HepG2 (cell line): ENCODE measurements around the gene NCKIPSD. TPM values are rescaled to one million over a fixed set of nuclear protein-coding genes. Genes with fewer than 3 reads are reported as not detected.

Experiments
- ATAC-seq: fragments of 200-7000 bp; cut with Tn5 transposase; 3 replicates; pipeline ENCODE4 v1.9.1; 2020; ENCODE audit warnings: mild to moderate bottlenecking, moderate library complexity
- BruUV-seq: library from RNA; stranded (reverse); fragments of 400-500 nt; replicated peaks from 2 replicates; lab custom pipeline; 2021; lab: Mats Ljungman, UMichigan
- CTCF ChIA-PET: fragments of 300-600 bp; formaldehyde crosslinking; extraction: SDS; loops from one replicate; lab custom pipeline; 2021; ENCODE audit warnings: low total read pairs, inconsistent platforms, low intra/inter-chr PET ratio; lab: Yijun Ruan, JAX
- POLR2A ChIA-PET: fragments of 350-600 bp; sonication (Branson Sonifier 250); formaldehyde crosslinking; loops from one replicate; lab custom pipeline; 2020; ENCODE audit warnings: antibody characterized with exemption, inconsistent platforms; lab: Yijun Ruan, JAX
- DNase-seq: peaks from one replicate; pipeline ENCODE4 v3.0.0-alpha.2; 2015; ENCODE audit warnings: low spot score
- FAIRE-seq: peaks from 3 replicates; lab custom pipeline; 2011; peaks lifted over from hg19 to GRCh38; lab: Jason Lieb, UNC
- H2AFZ ChIP-seq: one replicate; pipeline ENCODE4 v1.6.1; 2011; ENCODE audit warnings: low read length, inconsistent platforms
- H3K27ac ChIP-seq: fragments of 300-600 bp; 3 replicates; pipeline ENCODE4 v1.8.0; 2011; ENCODE audit warnings: mixed run types, mild to moderate bottlenecking, mixed read lengths, low read length, inconsistent platforms; ENCODE audit not compliant: insufficient read depth; ENCODE audit errors: extremely low read length
- H3K27me3 ChIP-seq, 2 experiments: fragments of 200-600 bp in 1 of 2; 2 replicates in 1 of 2; 3 replicates in 1 of 2; pipeline versions ENCODE4 v1.6.0 to v1.8.0; 2011; ENCODE audit warnings: low read length in 2 of 2, mild to moderate bottlenecking in 2 of 2, moderate library complexity in 2 of 2, inconsistent platforms in 1 of 2; ENCODE audit not compliant: insufficient read depth in 2 of 2, control insufficient read depth in 1 of 2
- H3K36me3 ChIP-seq, 2 experiments: fragments of 200-600 bp in 1 of 2; replicated peaks in 1 of 2; 2 replicates in 1 of 2; 3 replicates in 1 of 2; pipeline versions ENCODE4 v1.5.1 to v1.8.0; 2011; ENCODE audit warnings: low read length in 2 of 2, inconsistent platforms in 1 of 2; ENCODE audit not compliant: insufficient read depth in 2 of 2, control insufficient read depth in 1 of 2
- H3K4me1 ChIP-seq: 2 replicates; pipeline ENCODE4 v1.5.1; 2012; ENCODE audit warnings: low read length, inconsistent platforms; ENCODE audit not compliant: insufficient read depth
- H3K4me2 ChIP-seq: 2 replicates; pipeline ENCODE4 v1.6.0; 2011; ENCODE audit warnings: low read depth, low read length, inconsistent platforms
- H3K4me3 ChIP-seq, 3 experiments: fragments of 200-600 bp in 1 of 3; sonication (generic), shearing (Covaris generic) in 1 of 3; replicated peaks in 1 of 3; 2 replicates each; pipeline ENCODE4 v1.5.1; 2011 to 2016; ENCODE audit warnings: low read length in 3 of 3, inconsistent platforms in 2 of 3, low read depth in 2 of 3, mild to moderate bottlenecking in 2 of 3, control low read depth in 1 of 3, mixed read lengths in 1 of 3; ENCODE audit not compliant: insufficient read depth in 1 of 3
- H3K79me2 ChIP-seq: one replicate; pipeline ENCODE4 v1.6.1; 2011; ENCODE audit warnings: low read length, inconsistent platforms; ENCODE audit not compliant: insufficient read depth
- H3K9ac ChIP-seq: 2 replicates; pipeline ENCODE4 v1.6.0; 2011; ENCODE audit warnings: mild to moderate bottlenecking, low read depth, low read length, inconsistent platforms; ENCODE audit not compliant: insufficient read depth
- H3K9me3 ChIP-seq: 2 replicates; pipeline ENCODE4 v1.5.1; 2012; ENCODE audit warnings: mild to moderate bottlenecking, low read length
- H4K20me1 ChIP-seq: 2 replicates; pipeline ENCODE4 v1.6.0; 2011; ENCODE audit warnings: inconsistent platforms, mild to moderate bottlenecking, low read length, moderate library complexity; ENCODE audit not compliant: insufficient read depth
- DR1 ChIP-seq: sonication (generic); formaldehyde crosslinking; IDR thresholded peaks from 2 replicates; pipeline ENCODE4 v1.8.0; 2021; ENCODE audit warnings: mild to moderate bottlenecking, missing genetic modification reagents, inconsistent platforms
- RBFOX2 ChIP-seq: fragments of 200-400 bp; formaldehyde crosslinking; IDR thresholded peaks from 2 replicates; pipeline ENCODE4 v1.6.1; 2017; ENCODE audit warnings: low read depth, mild to moderate bottlenecking, low read length
- RFX3 ChIP-seq: IDR thresholded peaks from 2 replicates; pipeline ENCODE4 v1.6.1; 2016; ENCODE audit warnings: missing biosample characterization, missing genetic modification reagents
- SYNCRIP ChIP-seq: fragments of 200-400 bp; formaldehyde crosslinking; IDR thresholded peaks from 2 replicates; pipeline ENCODE4 v1.6.1; 2018; ENCODE audit warnings: mild to moderate bottlenecking, low read depth, low read length; ENCODE audit not compliant: insufficient read depth
- ZFP62 ChIP-seq: sonication (generic); formaldehyde crosslinking; IDR thresholded peaks from 2 replicates; pipeline ENCODE4 v1.4.0; 2020; ENCODE audit warnings: missing genetic modification reagents
- ZNF33B ChIP-seq: sonication (generic); formaldehyde crosslinking; IDR thresholded peaks from 2 replicates; pipeline ENCODE4 v1.5.1; 2020; ENCODE audit warnings: mild to moderate bottlenecking, missing genetic modification reagents
- ZNF556 ChIP-seq: sonication (generic); formaldehyde crosslinking; IDR thresholded peaks from 2 replicates; pipeline ENCODE4 v1.4.0; 2020; ENCODE audit warnings: mild to moderate bottlenecking, missing genetic modification reagents, borderline replicate concordance
- WGBS: methylation state at CpG from one replicate; pipeline ENCODE4 v1.1.6; 2017; ENCODE audit warnings: low lambda C conversion rate; 5-methylcytosine and 5-hydroxymethylcytosine counted together
- in situ Hi-C: cut with HindIII; loops from 2 replicates; pipeline ENCODE4 v1.10.0; 2017; ENCODE audit warnings: low pct_unique_long_range_greater_than_20kb; ENCODE audit not compliant: extremely low pct_ligation_motif_present
- intact Hi-C: fragments of 100-400 bp; cut with micrococcal nuclease; formaldehyde crosslinking; loops from one replicate; pipeline ENCODE4 v1.10.0; 2022; ENCODE audit not compliant: unreplicated experiment
- polyA plus RNA-seq, 8 experiments: library from polyadenylated mRNA; depleted of rRNA in 3 of 8; stranded (reverse) in 7 of 8; unstranded in 1 of 8; fragments of >200 nt; fragmentation: Illumina TruSeq in 4 of 8; extraction: Trizol in 4 of 8; gene quantifications; 2 replicates each; pipeline versions ENCODE4 v1.2.1 to v1.2.3, GENCODE V29; 2011 to 2016; ENCODE audit warnings: low read depth in 4 of 8, missing spikeins in 1 of 8, mixed read lengths in 1 of 8; ENCODE audit not compliant: insufficient read depth in 1 of 8
- total RNA-seq, 5 experiments: library from RNA; depleted of rRNA; stranded (reverse); fragments of >200 nt; fragmentation: Illumina TruSeq; extraction: Trizol; gene quantifications; 2 replicates each; pipeline ENCODE4 v1.2.3, GENCODE V29; 2016; ENCODE audit warnings: low read depth in 1 of 5
- TF ChIP-seq, protein P1 (sequence below): sonication (generic); formaldehyde crosslinking; IDR thresholded peaks from 2 replicates; pipeline ENCODE4 v1.5.1; 2020; ENCODE audit warnings: mild to moderate bottlenecking, missing genetic modification reagents, moderate library complexity
- TF ChIP-seq, protein P2 (sequence below): sonication (generic); formaldehyde crosslinking; IDR thresholded peaks from 2 replicates; pipeline ENCODE4; 2020; ENCODE audit warnings: missing genetic modification reagents, mild to moderate bottlenecking, borderline replicate concordance
- TF ChIP-seq, protein P3 (sequence below): sonication (generic); formaldehyde crosslinking; conservative IDR thresholded peaks from 2 replicates; pipeline ENCODE4 v1.4.0; 2020; ENCODE audit warnings: missing genetic modification reagents

Gene NCKIPSD
- total and polyA plus RNA-seq, 2 of the 13 experiments (the other 11 are each of a cell fraction or from before 2014, with no cell fraction given) = 13.5 to 35.2 TPM

DNA sequence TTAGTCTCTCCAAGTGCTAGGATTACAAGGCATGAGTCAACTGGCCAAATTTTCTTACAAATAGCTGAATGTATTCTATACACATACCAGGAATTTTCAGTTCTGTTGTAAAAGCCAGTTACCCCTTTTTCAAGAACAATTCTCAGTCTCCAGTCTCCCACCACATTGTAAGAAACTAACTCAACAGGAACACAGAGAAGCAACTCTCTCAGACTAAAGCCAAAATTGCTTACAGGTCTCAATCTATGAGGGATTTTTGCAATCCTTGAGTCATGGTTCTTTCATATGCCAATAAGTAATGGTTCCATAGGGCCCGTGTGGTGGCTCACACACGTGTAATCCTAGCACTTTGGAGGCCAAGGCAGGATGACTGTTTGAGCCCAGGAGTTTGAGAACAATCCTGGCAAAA is 22.8 kb upstream of the NCKIPSD start:
- intact Hi-C loops = no loop called here
- no peaks in the 10 kb centered on the region for H3K9me3 ChIP-seq
- H3K27ac ChIP-seq = no peak overlapping the region
- FAIRE-seq (no peak), DNase-seq (no peak), ATAC-seq (no peak)
- H3K4me1 ChIP-seq = peaks cover 35% of the 10 kb centered on the region
- CTCF ChIA-PET = no interaction called here
- H2AFZ ChIP-seq = no peak overlapping the region
- in situ Hi-C loops = no loop called here
- H3K4me2 ChIP-seq = no peak overlapping the region
- TF ChIP-seq, protein P1, sequence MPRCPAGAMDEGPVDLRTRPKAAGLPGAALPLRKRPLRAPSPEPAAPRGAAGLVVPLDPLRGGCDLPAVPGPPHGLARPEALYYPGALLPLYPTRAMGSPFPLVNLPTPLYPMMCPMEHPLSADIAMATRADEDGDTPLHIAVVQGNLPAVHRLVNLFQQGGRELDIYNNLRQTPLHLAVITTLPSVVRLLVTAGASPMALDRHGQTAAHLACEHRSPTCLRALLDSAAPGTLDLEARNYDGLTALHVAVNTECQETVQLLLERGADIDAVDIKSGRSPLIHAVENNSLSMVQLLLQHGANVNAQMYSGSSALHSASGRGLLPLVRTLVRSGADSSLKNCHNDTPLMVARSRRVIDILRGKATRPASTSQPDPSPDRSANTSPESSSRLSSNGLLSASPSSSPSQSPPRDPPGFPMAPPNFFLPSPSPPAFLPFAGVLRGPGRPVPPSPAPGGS (CRISPR knock-in tag) = no peak
- 0 out of 2 replicates have a peak, but pooled peaks have one; percentile 24 for TF ChIP-seq RBFOX2
- no TSS peak for BruUV-seq
- peaks cover 17 to 46% of the 10 kb centered on the region in 2 experiments for H3K36me3 ChIP-seq
- no peaks in the 10 kb centered on the region for H3K27me3 ChIP-seq
- no peak overlapping the region for H3K9ac ChIP-seq
- H4K20me1 ChIP-seq = peaks cover 73% of the 10 kb centered on the region
- H3K4me3 ChIP-seq = no peak overlapping the region
- POLR2A ChIA-PET = interaction anchor here (1.6 to 4.0 kb wide), 3 partner anchors 8 to 32 kb away, joined by 3 to 20 read pairs (median 10); partner anchors contain the start of gene IP6K2
- peaks cover 86% of the 10 kb centered on the region for H3K79me2 ChIP-seq
- WGBS = 95% methylated on average over 2 of the region's 2 CpGs

DNA sequence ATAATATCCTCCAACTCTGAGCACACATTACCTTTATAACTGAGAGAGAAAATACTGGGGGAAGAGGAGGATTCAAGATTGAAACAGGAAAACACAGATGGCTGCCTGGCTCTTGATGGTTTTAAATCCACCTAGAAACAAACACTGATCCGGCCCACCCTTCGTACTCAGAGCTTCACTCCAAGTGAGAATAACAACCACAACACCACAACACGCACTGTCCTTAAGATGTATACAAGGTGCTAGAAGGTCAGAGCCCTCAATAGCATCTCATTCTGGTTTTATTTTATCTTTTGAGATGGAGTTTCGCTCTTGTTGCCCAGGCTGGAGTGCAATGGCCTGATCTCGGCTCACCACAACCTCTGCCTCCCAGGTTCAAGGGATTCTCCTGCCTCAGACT is 21.4 kb upstream of the NCKIPSD start:
- H3K27ac ChIP-seq = no peak overlapping the region
- TF ChIP-seq SYNCRIP (no peak), DR1 (CRISPR knock-in tag) (no peak), ZFP62 (CRISPR knock-in tag) (no peak), ZNF556 (CRISPR knock-in tag) (no peak), RFX3 (CRISPR knock-in tag) (no peak), ZNF33B (no peak)
- TF ChIP-seq, protein P2, sequence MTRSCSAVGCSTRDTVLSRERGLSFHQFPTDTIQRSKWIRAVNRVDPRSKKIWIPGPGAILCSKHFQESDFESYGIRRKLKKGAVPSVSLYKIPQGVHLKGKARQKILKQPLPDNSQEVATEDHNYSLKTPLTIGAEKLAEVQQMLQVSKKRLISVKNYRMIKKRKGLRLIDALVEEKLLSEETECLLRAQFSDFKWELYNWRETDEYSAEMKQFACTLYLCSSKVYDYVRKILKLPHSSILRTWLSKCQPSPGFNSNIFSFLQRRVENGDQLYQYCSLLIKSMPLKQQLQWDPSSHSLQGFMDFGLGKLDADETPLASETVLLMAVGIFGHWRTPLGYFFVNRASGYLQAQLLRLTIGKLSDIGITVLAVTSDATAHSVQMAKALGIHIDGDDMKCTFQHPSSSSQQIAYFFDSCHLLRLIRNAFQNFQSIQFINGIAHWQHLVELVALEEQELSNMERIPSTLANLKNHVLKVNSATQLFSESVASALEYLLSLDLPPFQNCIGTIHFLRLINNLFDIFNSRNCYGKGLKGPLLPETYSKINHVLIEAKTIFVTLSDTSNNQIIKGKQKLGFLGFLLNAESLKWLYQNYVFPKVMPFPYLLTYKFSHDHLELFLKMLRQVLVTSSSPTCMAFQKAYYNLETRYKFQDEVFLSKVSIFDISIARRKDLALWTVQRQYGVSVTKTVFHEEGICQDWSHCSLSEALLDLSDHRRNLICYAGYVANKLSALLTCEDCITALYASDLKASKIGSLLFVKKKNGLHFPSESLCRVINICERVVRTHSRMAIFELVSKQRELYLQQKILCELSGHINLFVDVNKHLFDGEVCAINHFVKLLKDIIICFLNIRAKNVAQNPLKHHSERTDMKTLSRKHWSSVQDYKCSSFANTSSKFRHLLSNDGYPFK (CRISPR knock-in tag) = no peak
- TF ChIP-seq, protein P3, sequence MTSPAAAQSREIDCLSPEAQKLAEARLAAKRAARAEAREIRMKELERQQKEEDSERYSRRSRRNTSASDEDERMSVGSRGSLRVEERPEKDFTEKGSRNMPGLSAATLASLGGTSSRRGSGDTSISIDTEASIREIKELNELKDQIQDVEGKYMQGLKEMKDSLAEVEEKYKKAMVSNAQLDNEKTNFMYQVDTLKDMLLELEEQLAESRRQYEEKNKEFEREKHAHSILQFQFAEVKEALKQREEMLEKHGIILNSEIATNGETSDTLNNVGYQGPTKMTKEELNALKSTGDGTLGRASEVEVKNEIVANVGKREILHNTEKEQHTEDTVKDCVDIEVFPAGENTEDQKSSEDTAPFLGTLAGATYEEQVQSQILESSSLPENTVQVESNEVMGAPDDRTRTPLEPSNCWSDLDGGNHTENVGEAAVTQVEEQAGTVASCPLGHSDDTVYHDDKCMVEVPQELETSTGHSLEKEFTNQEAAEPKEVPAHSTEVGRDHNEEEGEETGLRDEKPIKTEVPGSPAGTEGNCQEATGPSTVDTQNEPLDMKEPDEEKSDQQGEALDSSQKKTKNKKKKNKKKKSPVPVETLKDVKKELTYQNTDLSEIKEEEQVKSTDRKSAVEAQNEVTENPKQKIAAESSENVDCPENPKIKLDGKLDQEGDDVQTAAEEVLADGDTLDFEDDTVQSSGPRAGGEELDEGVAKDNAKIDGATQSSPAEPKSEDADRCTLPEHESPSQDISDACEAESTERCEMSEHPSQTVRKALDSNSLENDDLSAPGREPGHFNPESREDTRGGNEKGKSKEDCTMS = no peak

More for the DNA sequence above, 21.4 kb upstream of the NCKIPSD start:
- ChIA-PET POLR2A (interaction anchor here (2.5 to 4.0 kb wide), 2 partner anchors 10 to 33 kb away, joined by 10 to 20 read pairs; partner anchors contain the start of gene IP6K2), CTCF (no interaction called here)
- WGBS = 97% methylated on average over 5 of the region's 5 CpGs
- Histone ChIP-seq H3K9ac (no peak overlapping the region), H3K4me3 (no peak overlapping the region), H3K4me1 (peaks cover 25% of the 10 kb centered on the region), H3K9me3 (no peaks in the 10 kb centered on the region), H3K27me3 (no peaks in the 10 kb centered on the region), H3K79me2 (peaks cover 86% of the 10 kb centered on the region), H4K20me1 (peaks cover 71% of the 10 kb centered on the region), H3K36me3 (peaks cover 17 to 47% of the 10 kb centered on the region in 2 experiments), H2AFZ (no peak overlapping the region), H3K4me2 (no peak overlapping the region)
- intact Hi-C loops (no loop called here), in situ Hi-C loops (no loop called here)
- no peak for FAIRE-seq
- no peak for ATAC-seq
- DNase-seq = no peak
- BruUV-seq = no TSS peak
